Measurements from ENCODE around the gene ZBTB8OS.
A peak's percentile ranks its signal among the peaks of the same experiment; 100 is the strongest.
"Not testable (repeated sequence)": the region's sequence is repeated elsewhere in the genome, so short reads cannot be mapped to it uniquely, and the experiment has no call there.

Gene ZBTB8OS

GRCh38 chr1:32650752-32651460, 556 bp upstream of the ZBTB8OS start, which contains the start of gene RBBP4:
Gene RBBP4 (plus strand): TSS chr1:32651208. CDS start chr1:32651307, 99 bp downstream.
- DNase-seq (ENCODE audit: low read depth in 2 of 2): peak; percentile 98

GRCh38 chr1:32647308-32648134, 2.8 kb downstream of the ZBTB8OS start:
- no peak for DNase-seq (ENCODE audit: low read depth in 2 of 2)

DNA sequence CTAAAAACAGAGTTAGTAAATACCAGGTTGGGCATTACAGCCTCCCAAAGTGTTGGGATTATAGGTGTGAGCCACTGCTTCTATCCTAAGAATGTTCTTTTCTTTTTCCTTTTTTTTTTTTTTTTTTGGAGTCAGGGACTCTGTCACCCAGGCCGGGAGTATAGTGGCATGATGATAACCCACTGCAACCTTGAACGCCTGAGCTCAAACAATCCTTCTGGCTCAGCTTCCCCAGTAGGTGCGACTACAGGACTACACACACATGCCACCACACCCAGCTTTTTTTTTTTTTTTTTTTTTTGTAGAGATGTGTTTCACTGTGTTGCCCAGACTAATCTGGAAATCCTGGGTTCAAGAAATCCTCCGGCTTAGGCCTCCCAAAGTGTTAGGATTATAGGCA, 5.9 kb downstream of the ZBTB8OS start:
- DNase-seq (ENCODE audit: low read depth in 2 of 2): no peak

DNA sequence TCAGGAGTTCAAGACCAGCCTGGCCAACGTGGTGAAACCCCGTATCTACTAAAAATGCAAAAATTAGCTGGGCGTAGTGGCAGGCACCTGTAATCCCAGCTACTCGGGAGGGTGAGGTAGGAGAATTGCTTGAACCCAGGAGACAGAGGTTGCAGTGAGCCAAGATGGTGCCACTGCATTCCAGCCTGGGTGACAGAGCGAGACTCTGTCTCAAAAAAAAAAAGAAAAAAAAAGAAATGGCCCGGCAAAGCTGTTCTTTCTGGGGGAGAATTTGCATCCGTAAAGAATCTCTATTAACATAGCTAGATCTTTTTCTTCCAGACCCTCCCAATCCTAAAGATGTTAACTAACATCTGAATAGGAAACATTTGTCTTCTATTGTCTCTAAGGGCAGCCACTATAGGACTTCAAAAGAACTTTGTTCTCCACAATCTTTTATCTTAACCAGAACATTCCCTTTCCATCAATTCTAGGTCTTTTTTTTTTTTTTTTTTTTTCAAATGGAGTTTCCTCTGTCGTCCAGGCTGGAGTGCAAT, 8.0 kb downstream of the ZBTB8OS start:
- DNase-seq (ENCODE audit: low read depth in 2 of 2): not testable (repeated sequence)

GRCh38 chr1:32639489-32640075, 10.8 kb downstream of the ZBTB8OS start:
- DNase-seq (ENCODE audit: low read depth in 2 of 2): no peak

- DNase-seq (ENCODE audit: low read depth in 2 of 2): no peak
Observed at GRCh38 chr1:32636914-32637645, 13.3 kb downstream of the ZBTB8OS start.

DNA sequence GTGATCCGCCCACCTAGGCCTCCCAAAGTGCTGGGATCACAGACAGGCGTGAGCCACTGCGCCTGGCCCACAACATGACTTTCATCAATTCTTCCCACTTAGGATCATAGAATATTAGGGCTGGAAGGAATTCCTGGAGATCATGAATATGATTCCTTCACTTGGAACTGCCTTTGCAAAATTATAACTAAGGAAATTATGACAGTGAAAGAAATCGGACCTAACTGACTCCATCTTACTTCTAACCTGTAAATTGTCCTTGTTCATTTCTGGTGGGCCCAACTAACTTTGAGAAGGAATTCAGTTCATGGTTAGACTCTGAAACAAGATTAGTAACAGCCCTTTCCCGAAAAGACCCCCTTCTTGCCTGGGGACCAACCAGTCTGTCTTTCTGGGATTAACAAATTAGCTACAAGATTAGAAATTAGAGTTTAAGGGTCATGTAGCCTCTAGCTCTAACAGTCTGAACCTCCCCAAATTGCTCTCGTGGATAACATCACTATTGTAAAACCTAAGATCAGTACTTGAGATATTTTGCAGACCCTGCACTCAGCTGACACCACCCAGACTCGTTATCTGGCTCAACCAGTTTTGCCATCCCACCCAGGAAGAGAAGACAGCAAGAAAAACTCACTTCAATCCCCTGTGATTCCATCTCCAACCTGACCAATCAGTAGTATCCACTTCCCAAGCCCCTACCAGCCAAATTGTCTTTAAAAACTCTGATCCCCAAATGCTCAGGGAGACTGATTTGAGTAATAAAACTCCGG, 14.7 kb downstream of the ZBTB8OS start:
- no peak for DNase-seq (ENCODE audit: low read depth in 2 of 2)

GRCh38 chr1:32632829-32633228, 17.5 kb downstream of the ZBTB8OS start:
- no peak for DNase-seq (ENCODE audit: low read depth in 2 of 2)

DNA sequence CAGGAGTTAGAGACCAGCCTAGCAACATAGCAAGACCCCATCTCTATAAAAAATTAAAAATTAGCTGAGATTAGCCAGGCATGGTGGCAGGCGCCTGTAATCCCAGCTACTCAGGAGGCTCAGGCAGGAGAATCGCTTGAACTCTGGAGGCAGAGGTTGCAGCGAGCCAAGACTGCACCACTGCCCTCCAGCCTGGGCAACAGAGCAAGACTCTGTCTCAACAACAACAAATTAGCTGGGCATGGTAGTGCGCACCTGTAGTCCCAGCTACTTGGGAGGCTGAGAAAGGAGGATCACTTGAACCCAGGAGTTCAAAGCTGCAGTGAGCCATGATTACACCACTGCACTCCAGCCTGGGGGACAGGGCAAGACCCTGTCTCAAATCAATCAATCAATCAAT, 20.2 kb downstream of the ZBTB8OS start:
- not testable (repeated sequence) for DNase-seq (ENCODE audit: low read depth in 2 of 2)

DNA sequence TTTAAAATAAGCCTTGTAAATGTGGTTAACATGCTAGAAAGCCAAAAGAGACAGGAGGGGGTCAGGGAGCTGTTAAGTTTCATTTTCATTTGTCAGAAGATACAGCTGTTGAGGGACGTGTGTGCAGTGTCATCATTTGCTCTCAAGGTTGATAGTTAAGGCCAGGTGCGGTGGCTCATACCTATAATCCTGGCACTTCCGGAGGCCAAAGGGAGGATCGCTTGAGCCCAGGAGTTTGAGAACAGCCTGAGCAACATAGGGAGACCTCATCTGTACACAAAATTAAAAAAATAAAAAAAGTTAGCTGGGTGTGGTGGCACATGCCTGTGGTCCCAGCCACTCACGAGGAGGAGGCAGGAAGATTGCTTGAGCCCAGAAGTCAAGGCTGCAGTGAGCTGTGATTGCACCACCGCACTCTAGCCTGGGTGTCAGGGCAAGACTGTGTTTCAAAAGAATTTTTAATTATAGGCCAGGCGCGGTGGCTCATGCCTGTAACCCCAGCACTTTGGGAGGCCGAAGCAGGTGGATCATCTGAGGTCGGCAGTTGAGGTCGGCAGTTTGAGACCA, 22.7 kb downstream of the ZBTB8OS start:
- no peak for DNase-seq (ENCODE audit: low read depth in 2 of 2)

GRCh38 chr1:32626176-32626575, 24.2 kb downstream of the ZBTB8OS start:
- DNase-seq (ENCODE audit: low read depth in 2 of 2): no peak

- DNase-seq (ENCODE audit: low read depth in 2 of 2): peak in 1 of 2 donors; percentile 45
Observed at GRCh38 chr1:32623775-32624174, 26.6 kb downstream of the ZBTB8OS start.

DNA sequence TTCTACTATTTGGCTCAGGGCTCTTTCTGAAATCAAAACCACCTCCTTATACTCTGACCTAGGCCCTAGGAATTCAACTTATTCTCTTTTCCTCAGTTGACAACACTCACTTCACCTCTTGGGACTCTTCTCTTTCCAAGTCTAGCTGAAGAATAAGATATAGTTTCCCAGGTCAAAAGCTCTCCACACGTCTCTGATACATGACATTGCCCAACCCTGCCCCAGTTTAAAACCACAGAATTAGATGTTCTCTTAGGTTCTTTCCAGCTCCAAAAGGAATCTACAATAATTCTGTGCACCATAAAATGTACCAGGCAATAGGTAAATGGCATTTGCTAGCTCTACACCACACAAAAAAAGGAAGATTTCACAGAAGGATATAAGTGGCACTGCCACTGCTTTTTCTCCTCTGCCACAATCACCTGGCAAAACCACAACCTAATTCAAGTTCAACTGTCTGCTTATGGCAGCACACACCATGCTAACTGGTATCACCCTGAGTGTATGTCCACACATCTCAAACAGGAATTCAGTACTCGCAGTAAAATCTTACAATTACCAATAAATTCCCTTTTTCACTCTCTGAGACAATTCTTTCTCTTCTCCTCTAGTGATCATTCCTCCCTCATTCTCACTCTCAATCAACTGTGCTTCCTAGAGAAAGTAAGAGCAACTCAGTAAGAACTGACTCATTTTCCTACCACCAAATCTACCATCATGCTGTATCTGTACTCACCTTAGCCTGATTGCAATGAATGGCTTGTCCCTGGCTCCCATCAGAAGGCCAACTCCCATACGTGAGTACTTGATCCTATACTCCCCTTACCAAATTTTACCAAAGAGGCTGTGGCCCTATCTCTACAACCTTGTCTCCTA, 27.3 kb downstream of the ZBTB8OS start:
- no peak for DNase-seq (ENCODE audit: low read depth in 2 of 2)

DNA sequence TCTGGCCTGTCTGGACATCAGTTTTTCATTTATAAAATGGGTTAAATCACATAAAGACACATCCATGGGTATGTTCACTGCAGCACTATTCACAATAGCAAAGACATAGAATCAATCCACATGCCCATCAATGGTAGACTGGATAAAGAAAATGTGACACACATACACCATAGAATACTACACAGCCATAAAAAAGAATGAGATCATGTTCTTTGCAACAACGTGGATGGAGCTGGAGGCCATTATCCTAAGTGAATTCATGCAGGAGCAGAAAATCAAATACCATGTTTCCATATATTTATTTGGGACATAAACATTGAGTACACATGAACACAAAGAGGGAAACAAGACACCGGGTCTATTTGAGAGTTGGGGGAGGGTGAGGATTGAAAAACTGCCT, 28.1 kb downstream of the ZBTB8OS start:
- no peak for DNase-seq (ENCODE audit: low read depth in 2 of 2)

DNA sequence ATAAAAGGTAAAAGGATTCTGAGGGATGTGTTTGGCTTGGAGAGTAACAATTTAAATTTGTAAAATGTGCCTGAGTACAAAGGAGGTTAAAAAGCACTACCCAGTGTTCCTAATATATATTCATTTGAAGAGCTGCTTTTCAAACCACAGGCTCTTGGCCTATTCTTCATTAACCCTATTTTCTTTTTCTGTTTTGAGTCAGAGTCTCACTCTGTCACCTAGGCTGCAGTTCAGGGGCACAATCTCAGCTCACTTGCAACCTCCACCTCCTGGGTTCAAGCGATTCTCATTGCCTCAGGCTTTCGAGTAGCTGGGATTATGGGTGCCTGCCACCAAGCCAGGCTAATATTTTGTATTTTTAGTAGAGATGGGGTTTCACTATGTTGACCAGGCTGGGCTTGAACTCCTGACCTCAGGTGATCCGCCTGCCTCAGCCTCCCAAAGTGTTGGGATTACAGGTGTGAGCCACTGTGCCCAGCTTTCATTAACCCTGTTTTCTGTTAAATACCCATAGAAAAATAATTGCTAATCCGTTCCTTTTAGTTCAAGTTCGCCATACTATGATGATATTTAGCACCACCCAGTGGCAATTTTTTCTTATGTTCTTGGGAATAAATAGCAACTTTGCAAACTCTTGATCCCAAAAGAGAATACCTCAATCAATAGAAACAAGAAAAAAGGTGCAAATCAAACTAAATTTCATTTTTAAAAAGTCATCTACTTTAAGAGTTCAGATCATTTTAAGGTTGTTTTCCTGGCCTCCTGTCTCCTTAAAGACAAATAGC, 30.5 kb downstream of the ZBTB8OS start:
- no peak for DNase-seq (ENCODE audit: low read depth in 2 of 2)

DNA sequence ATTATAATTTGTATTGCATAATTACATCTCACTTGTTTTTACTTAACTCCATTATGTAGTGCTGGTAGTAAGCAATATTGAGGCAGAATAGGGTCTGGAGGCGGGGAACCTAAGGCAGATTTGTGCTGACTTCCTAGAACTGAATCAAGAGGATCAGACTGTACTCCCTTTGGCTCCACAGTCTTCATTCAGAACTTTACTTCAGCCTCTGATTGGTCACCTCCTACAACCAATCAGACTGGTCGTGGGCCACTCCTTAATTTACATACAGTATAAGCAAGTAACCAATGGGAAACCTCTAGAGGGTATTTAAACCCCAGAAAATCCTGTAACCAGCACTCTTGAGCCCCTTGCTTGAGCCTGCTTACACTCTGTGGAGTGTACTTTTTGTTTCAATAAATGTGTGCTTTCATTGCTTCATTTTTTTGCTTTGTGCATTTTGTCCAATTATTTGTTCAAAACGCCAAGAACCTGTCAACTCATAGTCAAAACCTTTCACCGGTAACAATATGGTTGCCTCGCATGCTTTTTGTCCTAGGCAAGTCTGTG, 31.6 kb downstream of the ZBTB8OS start:
- no peak for DNase-seq (ENCODE audit: low read depth in 2 of 2)

GRCh38 chr1:32613472-32613871, 36.9 kb downstream of the ZBTB8OS start:
- no peak for DNase-seq (ENCODE audit: low read depth in 2 of 2)

- peak; percentile 18 to 38 for DNase-seq (ENCODE audit: low read depth in 2 of 2)
Observed at GRCh38 chr1:32612189-32612881, 38.0 kb downstream of the ZBTB8OS start.

Measured in activated CD4-positive, alpha-beta T cell treated with anti-CD3 and anti-CD28 coated beads for 24 hours (primary cell).